Measurements from ENCODE around the gene LDHAL6B. TPM values are rescaled to one million over a fixed set of nuclear protein-coding genes. Genes with fewer than 3 reads are reported as not detected.

Gene LDHAL6B
- polyA plus RNA-seq, 1 donor (not counting 4 experiments of a cell fraction or from before 2014, with no cell fraction given) = not detected

DNA sequence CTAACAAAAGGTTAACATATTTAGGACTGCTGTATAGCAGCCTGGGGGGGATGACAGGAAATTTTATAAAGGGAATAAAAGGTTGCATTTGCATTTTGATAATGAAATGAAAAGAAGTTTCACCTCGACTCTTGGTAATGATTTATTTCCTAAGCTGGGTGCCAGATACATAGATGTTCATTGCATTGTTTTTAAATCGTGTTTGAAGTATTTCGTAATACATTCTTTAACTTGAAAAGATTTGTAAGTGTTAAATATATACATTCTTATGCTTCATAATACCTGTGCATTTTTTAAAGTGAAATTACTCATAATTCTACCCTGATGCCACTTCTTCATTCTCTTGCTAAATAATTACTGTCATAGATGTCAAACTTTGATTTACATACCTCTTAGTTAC is 22.8 kb downstream of the LDHAL6B start:
- Histone ChIP-seq H4K20me1 (ENCODE audit: control insufficient read depth, extremely low read depth, insufficient read depth, low read length) (peaks cover 6% of the 10 kb centered on the region), H3K9ac (ENCODE audit: control insufficient read depth, extremely low read depth, insufficient read depth, low read length) (no peak overlapping the region), H3K79me2 (ENCODE audit: control insufficient read depth, insufficient read depth, low read length) (peaks cover 8% of the 10 kb centered on the region), H2AFZ (ENCODE audit: control insufficient read depth, low read length) (no peak overlapping the region), H3K9me3 (ENCODE audit: control insufficient read depth, low read depth, low read length) (no peaks in the 10 kb centered on the region), H3K4me3 (ENCODE audit: control insufficient read depth in 2 of 3, extremely low read depth in 1 of 3, insufficient read depth in 2 of 3, low read depth in 1 of 3, low read length in 3 of 3) (no peak overlapping the region), H3K4me2 (ENCODE audit: control insufficient read depth, extremely low read depth, insufficient read depth, low read depth, low read length) (no peak overlapping the region), H3K36me3 (ENCODE audit: control insufficient read depth in 2 of 2, extremely low read depth in 1 of 2, insufficient read depth in 2 of 2, low read length in 2 of 2) (peaks cover 27 to 38% of the 10 kb centered on the region in 2 experiments), H3K27me3 (ENCODE audit: control insufficient read depth, extremely low read depth, insufficient read depth, low read length) (no peaks in the 10 kb centered on the region), H3K4me1 (ENCODE audit: control insufficient read depth, extremely low read depth, insufficient read depth, low read length) (peaks cover 7% of the 10 kb centered on the region), H3K27ac (ENCODE audit: control insufficient read depth, insufficient read depth, low read length) (no peak overlapping the region), H3K9me1 (ENCODE audit: control insufficient read depth, extremely low read depth, insufficient read depth, low read length) (peaks cover 3% of the 10 kb centered on the region)
- DNase-seq (ENCODE audit: low read depth, low spot score) (no peak), FAIRE-seq (no peak)
- dilution Hi-C loops (cut with MboI; ENCODE audit: extremely low pct_ligation_motif_present, low sequenced_read_pairs) = no loop called here
- TF ChIP-seq, protein P1, sequence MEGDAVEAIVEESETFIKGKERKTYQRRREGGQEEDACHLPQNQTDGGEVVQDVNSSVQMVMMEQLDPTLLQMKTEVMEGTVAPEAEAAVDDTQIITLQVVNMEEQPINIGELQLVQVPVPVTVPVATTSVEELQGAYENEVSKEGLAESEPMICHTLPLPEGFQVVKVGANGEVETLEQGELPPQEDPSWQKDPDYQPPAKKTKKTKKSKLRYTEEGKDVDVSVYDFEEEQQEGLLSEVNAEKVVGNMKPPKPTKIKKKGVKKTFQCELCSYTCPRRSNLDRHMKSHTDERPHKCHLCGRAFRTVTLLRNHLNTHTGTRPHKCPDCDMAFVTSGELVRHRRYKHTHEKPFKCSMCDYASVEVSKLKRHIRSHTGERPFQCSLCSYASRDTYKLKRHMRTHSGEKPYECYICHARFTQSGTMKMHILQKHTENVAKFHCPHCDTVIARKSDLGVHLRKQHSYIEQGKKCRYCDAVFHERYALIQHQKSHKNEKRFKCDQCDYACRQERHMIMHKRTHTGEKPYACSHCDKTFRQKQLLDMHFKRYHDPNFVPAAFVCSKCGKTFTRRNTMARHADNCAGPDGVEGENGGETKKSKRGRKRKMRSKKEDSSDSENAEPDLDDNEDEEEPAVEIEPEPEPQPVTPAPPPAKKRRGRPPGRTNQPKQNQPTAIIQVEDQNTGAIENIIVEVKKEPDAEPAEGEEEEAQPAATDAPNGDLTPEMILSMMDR (optimal IDR thresholded peaks at IDR 0.05 in 1 of 3, IDR thresholded peaks at IDR 0.05 in 1 of 3, conservative IDR thresholded peaks at IDR 0.05 in 1 of 3; ENCODE audit: extremely low read depth in 1 of 3, insufficient read depth in 2 of 3, low read length in 3 of 3) = no peak
- TF ChIP-seq EZH2 (IDR thresholded peaks at IDR 0.05; ENCODE audit: low read length) = no peak

DNA sequence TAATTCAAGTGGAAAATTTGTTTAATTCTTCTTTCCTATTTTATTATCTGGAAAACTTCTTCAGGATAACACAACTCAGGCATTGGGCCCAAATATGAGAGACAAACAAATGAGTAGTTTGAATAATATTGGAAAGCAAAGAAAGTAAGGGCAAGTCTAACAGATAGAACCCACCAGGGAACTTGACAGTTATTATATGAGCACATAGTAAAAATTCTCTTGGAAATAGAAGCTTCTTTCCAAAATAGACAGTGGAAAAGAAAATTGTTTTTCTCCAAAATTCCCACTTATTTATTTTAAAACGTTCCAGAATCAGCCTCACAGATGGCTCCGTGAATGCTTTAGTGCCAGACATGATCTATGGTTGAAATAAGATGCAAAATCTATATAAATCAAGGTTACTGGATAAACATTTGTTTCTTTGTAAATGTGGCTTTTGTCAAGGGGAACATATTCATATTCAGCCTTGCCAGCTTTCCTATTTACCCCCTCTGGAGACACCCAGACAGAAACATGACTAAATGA is 23.9 kb downstream of the LDHAL6B start:
- FAIRE-seq = no peak
- peaks cover 22 to 34% of the 10 kb centered on the region in 2 experiments for H3K36me3 ChIP-seq (ENCODE audit: control insufficient read depth in 2 of 2, extremely low read depth in 1 of 2, insufficient read depth in 2 of 2, low read length in 2 of 2)

More for the DNA sequence above, 23.9 kb downstream of the LDHAL6B start:
- Histone ChIP-seq H3K27me3 (ENCODE audit: control insufficient read depth, extremely low read depth, insufficient read depth, low read length) (no peaks in the 10 kb centered on the region), H3K79me2 (ENCODE audit: control insufficient read depth, insufficient read depth, low read length) (peaks cover 8% of the 10 kb centered on the region), H3K9me1 (ENCODE audit: control insufficient read depth, extremely low read depth, insufficient read depth, low read length) (no peaks in the 10 kb centered on the region), H3K9me3 (ENCODE audit: control insufficient read depth, low read depth, low read length) (no peaks in the 10 kb centered on the region), H2AFZ (ENCODE audit: control insufficient read depth, low read length) (no peak overlapping the region), H3K27ac (ENCODE audit: control insufficient read depth, insufficient read depth, low read length) (no peak overlapping the region), H3K4me2 (ENCODE audit: control insufficient read depth, extremely low read depth, insufficient read depth, low read depth, low read length) (no peak overlapping the region), H3K4me1 (ENCODE audit: control insufficient read depth, extremely low read depth, insufficient read depth, low read length) (peaks cover 7% of the 10 kb centered on the region), H3K4me3 (ENCODE audit: control insufficient read depth in 2 of 3, extremely low read depth in 1 of 3, insufficient read depth in 2 of 3, low read depth in 1 of 3, low read length in 3 of 3) (no peak overlapping the region), H3K9ac (ENCODE audit: control insufficient read depth, extremely low read depth, insufficient read depth, low read length) (no peak overlapping the region), H4K20me1 (ENCODE audit: control insufficient read depth, extremely low read depth, insufficient read depth, low read length) (peaks cover 6% of the 10 kb centered on the region)
- dilution Hi-C loops (cut with MboI; ENCODE audit: extremely low pct_ligation_motif_present, low sequenced_read_pairs) = no loop called here
- DNase-seq (ENCODE audit: low read depth, low spot score) = no peak
- TF ChIP-seq, protein P1 (optimal IDR thresholded peaks at IDR 0.05 in 1 of 3, IDR thresholded peaks at IDR 0.05 in 1 of 3, conservative IDR thresholded peaks at IDR 0.05 in 1 of 3; ENCODE audit: extremely low read depth in 1 of 3, insufficient read depth in 2 of 3, low read length in 3 of 3) = no peak
- no peak for TF ChIP-seq EZH2 (IDR thresholded peaks at IDR 0.05; ENCODE audit: low read length)

All from keratinocyte (primary cell).